ENCODE results near the gene GOLGA6L25.
"Not testable (repeated sequence)": the region's sequence is repeated elsewhere in the genome, so short reads cannot be mapped to it uniquely, and the experiment has no call there.

- TF ChIP-seq CTCF (conservative IDR thresholded peaks at IDR 0.05 in 1 of 2, IDR thresholded peaks at IDR 0.05 in 1 of 2; ENCODE audit: extremely low read depth in 1 of 2, insufficient read depth in 1 of 2, low read depth in 1 of 2, low read length in 2 of 2); EZH2 (IDR thresholded peaks at IDR 0.05; ENCODE audit: borderline replicate concordance, low read length): not testable (repeated sequence)
Observed at GRCh38 chr15:28589769-28590168, 36.4 kb downstream of the GOLGA6L25 start.
